Nephron (organoid): ENCODE results near the gene ZNF816.

Experiments
- H3K27ac Mint-ChIP-seq, 3 experiments: 2 replicates each; pipeline ENCODE4 v1.8.0; 2020; ENCODE audit warnings: mixed read lengths in 3 of 3, mild to moderate bottlenecking in 2 of 3, moderate library complexity in 1 of 3
- H3K27me3 Mint-ChIP-seq: 2 replicates; pipeline ENCODE4 v1.8.0; 2021; ENCODE audit warnings: low read depth, mild to moderate bottlenecking, moderate library complexity, mixed read lengths
- H3K36me3 Mint-ChIP-seq: 2 replicates; pipeline ENCODE4 v1.8.0; 2020; ENCODE audit warnings: low read depth, mixed read lengths
- H3K4me1 Mint-ChIP-seq: 2 replicates; pipeline ENCODE4 v1.8.0; 2020; ENCODE audit warnings: mixed read lengths
- H3K4me3 Mint-ChIP-seq, 3 experiments: 2 replicates each; pipeline ENCODE4 v1.8.0; 2020; ENCODE audit warnings: mild to moderate bottlenecking in 3 of 3, mixed read lengths in 3 of 3, moderate library complexity in 2 of 3
- H3K9me3 Mint-ChIP-seq: 2 replicates; pipeline ENCODE4 v1.8.0; 2020; ENCODE audit warnings: mixed read lengths
- CTCF ChIP-seq, 3 experiments: fragments of 200-600 bp; sonication (generic); IDR thresholded peaks; one replicate each; pipeline ENCODE4 v1.5.0; 2021; ENCODE audit warnings: antibody characterized with exemption in 3 of 3; ENCODE audit not compliant: unreplicated experiment in 3 of 3

The ZNF816 gene

GRCh38 chr19:52962394-52963246 is at the start of gene ZNF816:
Gene ZNF816, minus strand, starts transcription at chr19:52962881. Its CDS starts 6,792 bp downstream, at chr19:52956089.
- TF ChIP-seq CTCF (IDR thresholded peaks at IDR 0.05; ENCODE audit: unreplicated experiment in 3 of 3), result no peak
- H3K27ac Mint-ChIP-seq, result peak within 1 kb of the TSS; percentile 91 to 97 (median 93)
- H3K4me3 Mint-ChIP-seq, result peak within 1 kb of the TSS; percentile 94 to 95 (median 94)
- H3K4me1 Mint-ChIP-seq, result peaks cover 27% of the 10 kb centered on the region
- H3K9me3 Mint-ChIP-seq, result peaks cover 22% of the 10 kb centered on the region
- peaks cover 54% of the 10 kb centered on the region for H3K36me3 Mint-ChIP-seq
- no peaks in the 10 kb centered on the region for H3K27me3 Mint-ChIP-seq

- Mint-ChIP-seq H3K9me3 (peaks cover 16% of the 10 kb centered on the region), H3K4me3 (no peak overlapping the region), H3K27ac (no peak overlapping the region), H3K27me3 (peaks cover 8% of the 10 kb centered on the region), H3K36me3 (peaks cover 18% of the 10 kb centered on the region), H3K4me1 (no peaks in the 10 kb centered on the region)
- no peak for TF ChIP-seq CTCF (IDR thresholded peaks at IDR 0.05; ENCODE audit: unreplicated experiment in 3 of 3)
Observed at GRCh38 chr19:53012006-53012405, 49.3 kb upstream of the ZNF816 start.

GRCh38 chr19:53010494-53010893 is 47.8 kb upstream of the ZNF816 start:
- TF ChIP-seq CTCF (IDR thresholded peaks at IDR 0.05; ENCODE audit: unreplicated experiment in 3 of 3), result no peak
- Mint-ChIP-seq H3K9me3 (peaks cover 13% of the 10 kb centered on the region), H3K4me1 (no peaks in the 10 kb centered on the region), H3K27ac (no peak overlapping the region), H3K27me3 (peaks cover 8% of the 10 kb centered on the region), H3K4me3 (no peak overlapping the region), H3K36me3 (peaks cover 18% of the 10 kb centered on the region)

- Mint-ChIP-seq H3K36me3 (peaks cover 14% of the 10 kb centered on the region), H3K9me3 (peaks cover 7% of the 10 kb centered on the region), H3K27ac (no peak overlapping the region), H3K4me1 (no peaks in the 10 kb centered on the region), H3K27me3 (peaks cover 8% of the 10 kb centered on the region), H3K4me3 (no peak overlapping the region)
- TF ChIP-seq CTCF (IDR thresholded peaks at IDR 0.05; ENCODE audit: unreplicated experiment in 3 of 3), result no peak
Observed at GRCh38 chr19:53008061-53008778, 45.5 kb upstream of the ZNF816 start.

GRCh38 chr19:53007606-53008005 is 44.9 kb upstream of the ZNF816 start:
- H3K36me3 Mint-ChIP-seq, result peaks cover 14% of the 10 kb centered on the region
- no peak overlapping the region for H3K4me3 Mint-ChIP-seq

More at GRCh38 chr19:53007606-53008005, 44.9 kb upstream of the ZNF816 start:
- peaks cover 6% of the 10 kb centered on the region for H3K9me3 Mint-ChIP-seq
- H3K27ac Mint-ChIP-seq, result no peak overlapping the region
- H3K4me1 Mint-ChIP-seq, result no peaks in the 10 kb centered on the region
- H3K27me3 Mint-ChIP-seq, result peaks cover 8% of the 10 kb centered on the region
- no peak for TF ChIP-seq CTCF (IDR thresholded peaks at IDR 0.05; ENCODE audit: unreplicated experiment in 3 of 3)
